Kidney (tissue), 14 donors: Measurements from ENCODE around the gene OR2H2. TPM values are rescaled to one million over a fixed set of nuclear protein-coding genes. Genes with fewer than 3 reads are reported as not detected.

ENCODE experiments used
- DNase-seq, 5 donors: peaks; one replicate each; pipeline ENCODE4 v3.0.0-alpha.2; 2013 to 2020
- FAIRE-seq: peaks from 2 replicates; lab custom pipeline; 2012; peaks lifted over from hg19 to GRCh38; lab: Jason Lieb, UNC
- H3K27ac ChIP-seq, 2 donors: one replicate each; pipeline ENCODE4 v1.7.0; 2013; ENCODE audit warnings: low read depth in 2 of 2, low read length in 2 of 2, inconsistent platforms in 1 of 2
- H3K27me3 ChIP-seq: one replicate; pipeline ENCODE4 v1.7.1; 2013; ENCODE audit warnings: low read length, inconsistent platforms; ENCODE audit not compliant: control insufficient read depth, insufficient read depth
- H3K36me3 ChIP-seq, 3 donors: one replicate each; pipeline versions ENCODE4 v1.7.0 to v1.7.1; 2013; ENCODE audit warnings: low read length in 3 of 3, control low read depth in 1 of 3, inconsistent platforms in 1 of 3; ENCODE audit not compliant: insufficient read depth in 3 of 3, control insufficient read depth in 2 of 3
- H3K4me1 ChIP-seq, 3 donors: one replicate each; pipeline versions ENCODE4 v1.7.0 to v1.7.1; 2013; ENCODE audit warnings: low read length in 3 of 3, inconsistent platforms in 1 of 3, low read depth in 1 of 3; ENCODE audit not compliant: control insufficient read depth in 2 of 3, insufficient read depth in 2 of 3
- H3K4me3 ChIP-seq, 3 donors: one replicate each; pipeline versions ENCODE4 v1.7.0 to v1.8.1; 2013; ENCODE audit warnings: low read length in 3 of 3, control low read depth in 1 of 3, inconsistent platforms in 1 of 3
- H3K9ac ChIP-seq, 3 donors: one replicate each; pipeline versions ENCODE4 v1.7.0 to v1.7.1; 2013; ENCODE audit warnings: low read length in 3 of 3, control low read depth in 1 of 3, inconsistent platforms in 1 of 3
- H3K9me3 ChIP-seq, 3 donors: one replicate each; pipeline versions ENCODE4 v1.7.0 to v1.7.1; 2013; ENCODE audit warnings: low read length in 3 of 3, control low read depth in 1 of 3, inconsistent platforms in 1 of 3; ENCODE audit not compliant: control insufficient read depth in 2 of 3, insufficient read depth in 1 of 3
- CTCF ChIP-seq: IDR thresholded peaks from 3 replicates; pipeline ENCODE4 v1.5.1; 2012; ENCODE audit warnings: mild to moderate bottlenecking, moderate library complexity, borderline replicate concordance; ENCODE audit not compliant: insufficient read depth; ENCODE audit errors: extremely low read depth
- intact Hi-C: fragments of 100-400 bp; cut with DNase I; formaldehyde crosslinking; loops from one replicate; pipeline ENCODE4 v1.11.1; 2022
- polyA plus RNA-seq: library from polyadenylated mRNA; stranded (reverse); fragments of 350-450 nt; fragmentation: Illumina TruSeq; extraction: RNeasy Lipid Tissue Mini Kit (QIAGEN cat#74804); gene quantifications from one replicate; pipeline ENCODE4 v1.2.3, GENCODE V29; 2014; ENCODE audit warnings: low read depth, low replicate concordance; ENCODE audit not compliant: insufficient read depth
- total RNA-seq: library from RNA; stranded (reverse); fragmentation: NEBNext Ultra II Directional; extraction: Animal tissue kit (Norgen Biotek cat#: 25700); gene quantifications from one replicate; pipeline ENCODE4 v1.2.1, GENCODE V29; 2021
- donor health status: control.
- donor health status: control.
- donor health status: control.
- donor health status: control.
- donor health status: control.
- donor health status: DM: yes; HTN: yes; CAD: no.
- donor health status: Normal renal cell carcinoma (clear cell type).

Gene OR2H2
- total and polyA plus RNA-seq, 2 donors from 2014 or later: not detected

- TF ChIP-seq CTCF: no peak
- H3K27me3 ChIP-seq: no peaks in the 10 kb centered on the region
- DNase-seq (peak in 1 of 5 donors; percentile 2), FAIRE-seq (no peak)
- no peak overlapping the region for H3K9ac ChIP-seq
- no peaks in the 10 kb centered on the region for H3K36me3 ChIP-seq
- intact Hi-C loops: no loop called here
- H3K9me3 ChIP-seq: no peaks in the 10 kb centered on the region
- no peaks in the 10 kb centered on the region for H3K4me1 ChIP-seq
- no peak overlapping the region for H3K4me3 ChIP-seq
- H3K27ac ChIP-seq: no peak overlapping the region
These were observed 12.3 kb downstream of the OR2H2 start for GRCh38 chr6:29597184-29597583.

- Histone ChIP-seq H3K9me3 (no peaks in the 10 kb centered on the region), H3K4me3 (no peak overlapping the region), H3K9ac (no peak overlapping the region), H3K4me1 (no peaks in the 10 kb centered on the region), H3K27ac (no peak overlapping the region), H3K27me3 (no peaks in the 10 kb centered on the region), H3K36me3 (peaks cover 0 to 2% (median 0%) of the 10 kb centered on the region in 3 donors)
- intact Hi-C loops: no loop called here
- no peak for FAIRE-seq
- DNase-seq: peak in 1 of 5 donors; percentile 12
- TF ChIP-seq CTCF: no peak
These were observed 13.3 kb downstream of the OR2H2 start for GRCh38 chr6:29598172-29598747.

- intact Hi-C loops: no loop called here
- Histone ChIP-seq H3K36me3 (peaks cover 4 to 12% (median 7%) of the 10 kb centered on the region in 3 donors), H3K27ac (no peak overlapping the region), H3K4me1 (no peaks in the 10 kb centered on the region), H3K4me3 (no peak overlapping the region), H3K9me3 (no peaks in the 10 kb centered on the region), H3K9ac (no peak overlapping the region), H3K27me3 (no peaks in the 10 kb centered on the region)
- DNase-seq (peak in 3 of 5 donors; percentile 24 to 39 (median 31)), FAIRE-seq (no peak)
- TF ChIP-seq CTCF: no peak
These were observed 17.8 kb downstream of the OR2H2 start for GRCh38 chr6:29602564-29603361.
